Choroid plexus epithelial cell (primary cell): ENCODE data around the gene RANBP3.
"Not testable (repeated sequence)": the region's sequence is repeated elsewhere in the genome, so short reads cannot be mapped to it uniquely, and the experiment has no call there.

ENCODE experiments used
- DNase-seq: peaks from one replicate; pipeline ENCODE4 v3.0.0-alpha.2; 2010; ENCODE audit warnings: low read depth
- H3K4me3 ChIP-seq: 2 replicates; pipeline ENCODE4 v1.5.1; 2011; ENCODE audit warnings: low read depth, mild to moderate bottlenecking, control low read depth, low read length, moderate library complexity
- CTCF ChIP-seq: conservative IDR thresholded peaks from 2 replicates; pipeline ENCODE4 v1.5.1; 2011; ENCODE audit warnings: low read depth, mild to moderate bottlenecking, control low read depth, inconsistent platforms, low read length, moderate library complexity

Gene RANBP3

GRCh38 chr19:6014551-6015135 is 36.7 kb upstream of the RANBP3 start:
- DNase-seq = no peak
- TF ChIP-seq CTCF = no peak
- no peak overlapping the region for H3K4me3 ChIP-seq

- H3K4me3 ChIP-seq = no peak overlapping the region
- no peak for TF ChIP-seq CTCF
- no peak for DNase-seq
Measured at GRCh38 chr19:6012426-6013170, 34.7 kb upstream of the RANBP3 start.

DNA sequence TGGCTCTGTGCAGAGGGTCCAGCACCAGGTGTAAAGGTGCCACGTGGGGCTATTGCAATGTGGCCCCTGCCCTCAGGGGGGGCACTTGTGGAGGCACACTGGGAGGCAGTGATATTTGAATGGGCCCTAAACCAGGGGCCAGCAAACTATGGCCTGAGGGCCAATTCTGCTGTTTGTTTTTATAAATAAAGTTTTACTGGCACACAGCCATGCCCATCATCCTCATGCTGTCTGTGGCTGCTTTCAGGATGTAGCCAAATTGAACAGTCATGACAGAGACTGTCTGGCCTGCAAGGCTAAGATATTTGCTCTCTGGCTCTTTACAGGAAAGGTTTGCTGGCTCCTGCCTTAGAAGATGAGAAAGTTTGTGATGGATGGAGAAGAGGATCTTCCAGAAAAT is 33.9 kb upstream of the RANBP3 start:
- TF ChIP-seq CTCF = no peak
- no peak for DNase-seq
- no peak overlapping the region for H3K4me3 ChIP-seq

GRCh38 chr19:6011206-6011605 is 33.3 kb upstream of the RANBP3 start:
- DNase-seq = no peak
- TF ChIP-seq CTCF = no peak

GRCh38 chr19:6010107-6010506 is 32.2 kb upstream of the RANBP3 start:
- no peak for DNase-seq
- no peak for TF ChIP-seq CTCF
- H3K4me3 ChIP-seq = no peak overlapping the region

More at GRCh38 chr19:6011206-6011605, 33.3 kb upstream of the RANBP3 start:
- H3K4me3 ChIP-seq = no peak overlapping the region

DNA sequence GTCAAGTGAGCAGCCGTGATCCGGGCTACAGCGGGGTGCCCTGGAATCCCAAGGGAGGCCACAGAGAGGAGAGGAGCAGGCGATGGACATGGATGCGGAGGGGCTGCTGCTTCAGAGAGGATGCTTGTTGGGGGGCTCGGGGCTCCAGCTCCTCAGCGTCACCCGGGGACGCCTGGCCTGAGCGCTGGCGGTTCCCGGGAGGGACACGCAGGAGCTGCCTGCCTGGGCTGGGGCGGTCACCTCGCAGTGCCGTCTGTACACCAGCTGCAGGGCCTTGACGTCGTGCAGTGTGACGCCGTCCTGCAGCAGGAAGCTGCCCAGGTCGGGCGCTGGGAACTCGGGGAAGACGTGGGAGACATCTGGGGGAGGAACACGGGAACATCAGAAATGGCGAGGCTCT is 29.9 kb upstream of the RANBP3 start:
- TF ChIP-seq CTCF = no peak
- DNase-seq = no peak
- no peak overlapping the region for H3K4me3 ChIP-seq

GRCh38 chr19:6006896-6007295 is 29.0 kb upstream of the RANBP3 start:
- no peak overlapping the region for H3K4me3 ChIP-seq
- TF ChIP-seq CTCF = no peak

DNA sequence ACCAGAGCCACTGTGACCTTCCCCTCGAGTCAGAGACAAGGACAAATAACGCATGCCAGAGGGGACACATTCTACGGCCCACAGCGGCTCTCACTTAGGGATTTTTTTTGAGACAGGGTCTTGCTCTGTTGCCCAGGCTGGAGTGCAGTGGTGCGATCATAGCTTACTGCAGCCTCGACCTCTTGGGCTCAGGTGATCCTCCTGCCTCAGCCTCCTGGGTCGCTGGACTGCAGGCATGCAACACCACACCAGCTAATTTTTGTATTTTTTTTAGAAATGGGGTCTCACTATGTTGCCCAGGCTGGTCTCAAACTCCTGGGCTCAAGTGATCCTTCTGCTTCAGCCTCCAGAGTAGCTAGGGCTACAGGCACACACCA is 28.1 kb upstream of the RANBP3 start:
- DNase-seq, H3K4me3 ChIP-seq: not testable (repeated sequence)

More at GRCh38 chr19:6006896-6007295, 29.0 kb upstream of the RANBP3 start:
- no peak for DNase-seq
